ENCODE data around the gene RTN4RL1. TPM values are rescaled to one million over a fixed set of nuclear protein-coding genes. Genes with fewer than 3 reads are reported as not detected.

Gene RTN4RL1
- polyA plus RNA-seq, 1 donor from 2014 or later, result 0.44 TPM

- peaks cover 0 to 6% (median 5%) of the 10 kb centered on the region in 3 donors for H3K4me1 Mint-ChIP-seq
- no peak overlapping the region for H3K4me3 Mint-ChIP-seq
- H3K36me3 Mint-ChIP-seq, result no peaks in the 10 kb centered on the region
- H3K27me3 Mint-ChIP-seq, result peaks cover 4% of the 10 kb centered on the region
- H3K9me3 Mint-ChIP-seq, result no peaks in the 10 kb centered on the region
- H3K27ac Mint-ChIP-seq, result no peak overlapping the region
These were observed 105.9 kb downstream of the RTN4RL1 start for GRCh38 chr17:1919201-1919600.

GRCh38 chr17:1918346-1919162, 106.6 kb downstream of the RTN4RL1 start:
- H3K27ac Mint-ChIP-seq, result no peak overlapping the region
- H3K9me3 Mint-ChIP-seq, result no peaks in the 10 kb centered on the region
- peaks cover 0 to 6% (median 5%) of the 10 kb centered on the region in 3 donors for H3K4me1 Mint-ChIP-seq
- no peaks in the 10 kb centered on the region for H3K36me3 Mint-ChIP-seq
- H3K4me3 Mint-ChIP-seq, result no peak overlapping the region
- H3K27me3 Mint-ChIP-seq, result peaks cover 4% of the 10 kb centered on the region

DNA sequence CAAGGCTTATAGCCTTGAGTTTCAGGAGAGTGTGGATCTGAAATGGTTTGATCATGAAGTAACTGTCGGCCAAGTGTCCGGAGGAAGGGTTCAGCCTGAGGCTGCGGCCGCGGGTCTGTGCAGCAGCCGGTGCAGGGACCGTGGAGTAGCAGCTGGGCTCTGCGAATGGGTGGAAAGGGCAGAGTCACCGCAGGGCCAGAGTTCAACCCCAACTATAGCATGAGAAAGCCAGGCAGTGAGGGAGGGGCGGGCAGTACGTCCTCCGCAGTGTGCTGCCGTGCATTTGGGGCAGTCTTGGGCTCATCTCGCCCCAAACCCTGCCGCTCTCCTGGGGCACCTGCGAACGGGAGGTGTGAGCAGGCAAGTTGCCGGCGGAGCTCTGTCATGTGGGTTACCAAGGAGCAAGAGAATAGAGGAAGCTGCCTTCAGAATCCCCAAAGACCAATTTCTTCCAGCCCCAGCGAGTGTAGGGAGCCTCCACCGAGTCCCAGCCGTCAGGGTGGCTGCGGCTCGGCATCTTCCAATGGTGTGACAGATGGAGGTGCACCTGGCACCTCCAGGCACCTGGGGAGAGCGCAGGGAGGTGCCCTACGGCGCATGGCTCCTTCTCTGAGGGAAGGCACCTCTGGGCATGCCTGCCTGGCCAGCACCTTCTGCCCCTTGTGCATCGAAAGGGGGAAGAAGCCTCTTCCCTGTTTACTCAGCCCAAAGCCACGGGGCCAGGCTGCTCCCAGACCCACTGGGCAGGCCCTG, 108.0 kb downstream of the RTN4RL1 start:
- H3K27ac Mint-ChIP-seq, result no peak overlapping the region

DNA sequence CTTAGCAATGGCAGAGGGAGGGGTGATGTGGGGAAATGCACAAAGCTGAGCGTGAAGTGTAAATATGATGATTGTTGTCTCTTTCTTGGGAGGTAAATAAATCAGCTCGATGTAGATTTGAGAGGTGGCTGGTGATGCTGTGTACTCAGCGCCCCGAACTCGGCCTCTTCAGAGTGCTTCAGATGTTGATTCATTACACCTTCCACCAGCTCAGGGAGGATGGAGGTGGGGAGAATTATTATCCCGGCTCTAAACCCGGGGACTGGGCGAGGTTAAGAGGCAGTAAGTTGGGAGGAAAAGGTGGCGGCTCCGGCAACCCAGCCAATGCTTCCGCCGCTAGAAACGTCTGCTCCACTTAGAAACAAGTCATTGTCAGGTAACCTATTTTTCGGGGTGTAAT, 108.8 kb downstream of the RTN4RL1 start:
- no peaks in the 10 kb centered on the region for H3K36me3 Mint-ChIP-seq
- H3K27me3 Mint-ChIP-seq, result peaks cover 15% of the 10 kb centered on the region
- H3K9me3 Mint-ChIP-seq, result no peaks in the 10 kb centered on the region
- peaks cover 0 to 6% (median 5%) of the 10 kb centered on the region in 3 donors for H3K4me1 Mint-ChIP-seq
- peak overlapping the region in 1 of 3 donors; percentile 15 for H3K27ac Mint-ChIP-seq
- no peak overlapping the region for H3K4me3 Mint-ChIP-seq

More for the DNA sequence above, 108.0 kb downstream of the RTN4RL1 start:
- Mint-ChIP-seq H3K27me3 (peaks cover 9% of the 10 kb centered on the region), H3K36me3 (no peaks in the 10 kb centered on the region), H3K9me3 (no peaks in the 10 kb centered on the region), H3K4me1 (peaks cover 0 to 6% (median 5%) of the 10 kb centered on the region in 3 donors), H3K4me3 (peak overlapping the region in 1 of 4 donors; percentile 32)

- Mint-ChIP-seq H3K4me3 (peak overlapping the region in 1 of 4 donors; percentile 3), H3K27me3 (peaks cover 15% of the 10 kb centered on the region), H3K4me1 (peaks cover 0 to 6% (median 5%) of the 10 kb centered on the region in 3 donors), H3K36me3 (no peaks in the 10 kb centered on the region), H3K9me3 (no peaks in the 10 kb centered on the region), H3K27ac (peak overlapping the region in 1 of 3 donors; percentile 15)
These were observed 109.2 kb downstream of the RTN4RL1 start for GRCh38 chr17:1915889-1916288.

- H3K9me3 Mint-ChIP-seq, result no peaks in the 10 kb centered on the region
- peaks cover 0 to 6% (median 5%) of the 10 kb centered on the region in 3 donors for H3K4me1 Mint-ChIP-seq
- H3K36me3 Mint-ChIP-seq, result no peaks in the 10 kb centered on the region
- H3K27me3 Mint-ChIP-seq, result peaks cover 23% of the 10 kb centered on the region
- H3K27ac Mint-ChIP-seq, result no peak overlapping the region
- no peak overlapping the region for H3K4me3 Mint-ChIP-seq
These were observed 110.5 kb downstream of the RTN4RL1 start for GRCh38 chr17:1914661-1915083.

DNA sequence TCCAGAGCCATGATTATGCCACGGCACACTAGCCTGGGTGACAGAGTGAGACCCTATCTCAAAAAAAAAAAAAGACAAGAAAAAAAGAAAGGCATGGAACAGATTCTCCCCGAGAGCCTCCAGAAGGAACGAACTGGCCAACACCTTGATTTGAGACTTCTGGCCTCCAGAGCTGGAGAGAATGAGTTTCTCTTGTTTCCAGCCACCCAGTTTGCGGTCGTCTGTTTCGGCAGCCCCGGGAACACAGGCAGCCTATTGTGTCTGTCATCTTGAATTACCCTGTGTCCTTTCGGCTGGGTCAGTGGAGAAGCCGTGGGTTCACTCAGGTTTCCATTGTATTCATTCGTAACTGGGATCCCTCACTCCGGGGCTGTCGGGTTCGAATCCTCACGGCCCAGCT, 111.4 kb downstream of the RTN4RL1 start:
- Mint-ChIP-seq H3K4me1 (peaks cover 2 to 10% (median 6%) of the 10 kb centered on the region in 3 donors), H3K27me3 (peaks cover 28% of the 10 kb centered on the region), H3K36me3 (no peaks in the 10 kb centered on the region), H3K4me3 (peak overlapping the region in 1 of 4 donors; percentile 51), H3K9me3 (no peaks in the 10 kb centered on the region), H3K27ac (no peak overlapping the region)

DNA sequence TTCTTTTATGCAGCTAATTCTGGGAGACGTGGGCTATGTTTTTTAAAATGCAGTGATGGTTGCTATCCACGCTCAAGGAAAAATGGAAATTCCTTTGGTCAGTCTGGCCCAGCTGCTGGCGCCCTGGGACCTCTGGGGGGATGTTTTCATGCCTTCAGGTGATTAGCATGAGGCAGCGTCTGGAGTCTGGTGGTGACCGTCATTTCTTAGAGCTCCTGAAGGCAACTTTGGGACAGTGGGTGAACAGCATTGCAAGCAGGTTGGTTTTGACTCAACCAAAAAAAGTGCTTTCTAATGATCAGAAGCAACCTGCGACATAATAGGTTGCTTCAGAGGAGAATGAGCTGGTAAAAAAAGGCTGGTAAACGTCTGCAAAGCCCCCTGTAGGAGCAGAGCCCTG, 113.0 kb downstream of the RTN4RL1 start:
- H3K4me1 Mint-ChIP-seq, result peaks cover 3 to 11% (median 9%) of the 10 kb centered on the region in 3 donors
- peaks cover 36% of the 10 kb centered on the region for H3K27me3 Mint-ChIP-seq
- no peak overlapping the region for H3K27ac Mint-ChIP-seq
- H3K9me3 Mint-ChIP-seq, result no peaks in the 10 kb centered on the region
- H3K4me3 Mint-ChIP-seq, result no peak overlapping the region
- H3K36me3 Mint-ChIP-seq, result no peaks in the 10 kb centered on the region

DNA sequence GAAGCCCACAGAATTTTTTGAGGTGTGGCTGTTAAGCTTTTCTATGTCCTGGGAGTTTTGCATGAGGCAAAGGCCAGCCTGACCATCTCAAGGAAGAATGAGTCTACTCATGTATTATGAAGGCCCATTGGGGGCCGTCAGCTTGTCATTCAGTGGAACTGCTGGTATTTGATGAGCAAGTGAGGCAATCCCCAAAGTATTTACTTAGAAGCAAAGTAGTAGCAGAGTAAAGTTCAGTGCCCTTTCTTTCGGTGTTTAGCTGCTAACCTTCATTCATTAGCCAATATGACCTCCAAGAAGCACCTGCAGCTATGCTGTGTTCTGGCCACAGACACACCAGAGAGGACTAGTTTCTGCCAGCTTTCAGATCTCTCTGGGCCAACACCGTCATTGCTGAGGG, 115.1 kb downstream of the RTN4RL1 start:
- no peak overlapping the region for H3K27ac Mint-ChIP-seq
- H3K9me3 Mint-ChIP-seq, result no peaks in the 10 kb centered on the region
- H3K27me3 Mint-ChIP-seq, result peaks cover 46% of the 10 kb centered on the region
- no peak overlapping the region for H3K4me3 Mint-ChIP-seq
- H3K4me1 Mint-ChIP-seq, result peaks cover 3 to 9% (median 9%) of the 10 kb centered on the region in 3 donors
- H3K36me3 Mint-ChIP-seq, result no peaks in the 10 kb centered on the region

DNA sequence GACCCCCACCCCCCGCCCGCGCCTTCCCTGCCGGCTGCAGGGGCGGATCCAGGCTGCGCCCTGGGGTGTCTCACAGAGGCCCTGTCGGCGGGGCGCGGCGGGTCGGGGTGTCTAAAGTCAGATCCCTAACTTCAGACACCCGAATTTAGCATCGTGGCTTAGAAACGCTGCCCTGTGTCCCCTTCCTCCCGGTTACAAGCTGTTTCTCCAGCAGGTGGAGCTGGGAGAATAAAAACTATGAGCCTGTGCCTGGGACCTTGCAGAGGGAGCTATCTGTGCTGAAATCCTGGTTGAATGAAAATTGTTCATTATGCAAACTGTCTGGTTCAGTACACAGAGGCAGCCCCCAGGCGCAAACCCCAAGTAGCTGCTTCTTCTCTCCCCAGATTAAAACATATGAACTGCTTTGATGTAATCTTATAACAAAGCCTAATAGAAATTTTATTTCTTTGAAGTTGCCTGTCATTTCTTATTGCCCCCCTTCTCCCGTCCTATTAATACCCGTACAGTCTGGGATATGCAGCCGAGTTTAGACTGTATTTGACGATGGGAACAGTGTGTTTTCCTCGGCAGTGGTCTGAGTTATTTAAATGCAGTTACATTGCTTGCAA, 116.3 kb downstream of the RTN4RL1 start:
- Mint-ChIP-seq H3K27ac (peak overlapping the region in 1 of 3 donors; percentile 9), H3K4me1 (peaks cover 11 to 21% (median 20%) of the 10 kb centered on the region in 3 donors), H3K4me3 (peak overlapping the region; percentile 41 to 74 (median 56)), H3K27me3 (peaks cover 44% of the 10 kb centered on the region), H3K36me3 (no peaks in the 10 kb centered on the region), H3K9me3 (no peaks in the 10 kb centered on the region)

DNA sequence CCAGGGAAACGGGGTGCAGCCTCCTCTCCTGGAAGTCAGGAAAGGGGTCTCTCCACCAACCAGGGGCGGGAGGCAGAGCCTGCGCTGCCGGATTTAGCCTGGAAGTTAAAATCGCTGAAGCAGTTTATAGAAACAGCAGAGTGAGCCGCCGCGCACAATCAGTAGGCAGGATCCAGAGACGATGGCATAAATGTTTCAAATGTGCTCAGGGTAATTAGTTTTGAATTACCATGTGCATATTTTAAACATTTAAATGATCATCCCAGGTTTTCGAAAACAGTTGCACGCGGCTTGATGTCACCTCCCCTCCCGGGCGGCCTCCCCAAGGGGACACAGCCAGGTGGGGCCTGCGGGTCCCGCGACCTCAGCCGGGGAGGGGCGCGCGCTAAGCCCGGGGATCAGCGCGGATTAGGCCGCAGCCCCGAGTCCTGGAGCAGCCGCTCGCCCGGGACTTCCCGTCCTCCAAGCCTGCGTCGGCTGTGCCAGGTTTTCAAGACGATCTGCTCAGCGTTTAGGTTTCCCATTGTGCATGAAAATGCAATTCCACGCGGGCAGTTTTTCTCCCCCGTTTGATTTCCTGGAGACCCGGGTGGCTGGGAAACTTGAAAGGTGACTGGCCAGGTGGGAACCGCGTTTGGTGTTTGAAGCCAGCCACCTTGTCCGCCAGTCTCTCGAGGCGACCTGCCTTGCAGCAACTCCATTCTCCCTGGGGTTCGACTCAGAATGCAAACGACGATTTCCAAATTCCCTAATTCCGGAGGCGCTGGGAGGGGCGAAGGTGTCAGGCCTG, 117.0 kb downstream of the RTN4RL1 start:
- Mint-ChIP-seq H3K27me3 (peaks cover 44% of the 10 kb centered on the region), H3K4me3 (peak overlapping the region in 3 of 4 donors; percentile 55 to 74 (median 58)), H3K27ac (no peak overlapping the region), H3K4me1 (peaks cover 14 to 26% (median 23%) of the 10 kb centered on the region in 3 donors), H3K9me3 (no peaks in the 10 kb centered on the region), H3K36me3 (no peaks in the 10 kb centered on the region)

DNA sequence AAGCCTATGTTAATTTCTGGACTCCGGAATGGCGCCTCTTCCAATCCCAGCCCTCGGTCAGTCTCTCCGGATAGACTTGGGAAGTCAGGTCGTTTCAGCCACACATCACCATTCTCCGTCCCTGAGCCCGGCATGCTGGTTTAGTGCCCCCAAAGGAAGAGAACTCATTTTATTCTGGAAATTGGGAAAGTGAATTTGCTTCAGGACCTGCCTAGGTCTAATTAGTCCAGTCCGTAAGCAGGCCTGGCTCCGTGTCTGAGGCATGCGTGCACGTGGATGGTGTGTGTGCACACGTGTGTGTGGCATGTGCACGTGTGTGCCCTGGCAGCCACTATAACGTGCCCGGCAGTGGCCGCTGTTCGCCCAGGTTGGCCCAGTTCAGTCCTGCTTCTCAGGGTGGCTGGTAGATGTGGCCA, 117.9 kb downstream of the RTN4RL1 start:
- Mint-ChIP-seq H3K27me3 (peaks cover 40% of the 10 kb centered on the region), H3K9me3 (no peaks in the 10 kb centered on the region), H3K4me1 (peaks cover 15 to 27% (median 23%) of the 10 kb centered on the region in 3 donors), H3K4me3 (peak overlapping the region in 1 of 4 donors; percentile 34), H3K27ac (no peak overlapping the region), H3K36me3 (no peaks in the 10 kb centered on the region)

DNA sequence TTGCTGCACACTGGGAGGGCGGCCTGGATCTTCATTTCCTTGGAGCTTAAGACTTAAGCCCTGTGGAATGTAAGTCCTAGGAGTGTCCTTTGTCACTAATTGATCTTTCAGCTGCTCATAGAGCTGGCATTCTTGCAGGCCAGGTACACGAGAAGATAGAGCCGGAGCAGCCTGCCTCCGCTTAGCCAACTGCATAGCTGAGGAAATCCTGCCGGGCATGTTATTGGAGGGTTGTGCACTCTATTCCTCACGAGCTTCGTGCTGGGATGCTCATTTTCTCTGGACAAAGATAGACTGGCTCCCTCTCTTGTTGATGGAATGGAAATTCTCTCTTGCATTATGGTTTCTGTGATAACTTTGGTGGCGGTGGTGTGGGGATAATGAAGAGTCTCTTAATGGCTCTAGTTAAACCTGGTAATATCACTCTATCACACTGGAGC, 118.5 kb downstream of the RTN4RL1 start:
- H3K27ac Mint-ChIP-seq, result no peak overlapping the region
- H3K9me3 Mint-ChIP-seq, result no peaks in the 10 kb centered on the region
- peaks cover 36% of the 10 kb centered on the region for H3K27me3 Mint-ChIP-seq
- H3K4me3 Mint-ChIP-seq, result peak overlapping the region in 2 of 4 donors; percentile 34 to 57
- no peaks in the 10 kb centered on the region for H3K36me3 Mint-ChIP-seq
- H3K4me1 Mint-ChIP-seq, result peaks cover 17 to 27% (median 23%) of the 10 kb centered on the region in 3 donors

Data from IgD-negative memory B cell (primary cell).